ENCODE data around the gene EIF3I.

GRCh38 chr1:32219022-32219421 lies 3.2 kb upstream of the EIF3I start:
- TF ChIP-seq CEBPB (IDR thresholded peaks at IDR 0.05; ENCODE audit: borderline replicate concordance in 1 of 2, low read depth in 2 of 2, low read length in 2 of 2): no peak
- TF ChIP-seq, protein P1, sequence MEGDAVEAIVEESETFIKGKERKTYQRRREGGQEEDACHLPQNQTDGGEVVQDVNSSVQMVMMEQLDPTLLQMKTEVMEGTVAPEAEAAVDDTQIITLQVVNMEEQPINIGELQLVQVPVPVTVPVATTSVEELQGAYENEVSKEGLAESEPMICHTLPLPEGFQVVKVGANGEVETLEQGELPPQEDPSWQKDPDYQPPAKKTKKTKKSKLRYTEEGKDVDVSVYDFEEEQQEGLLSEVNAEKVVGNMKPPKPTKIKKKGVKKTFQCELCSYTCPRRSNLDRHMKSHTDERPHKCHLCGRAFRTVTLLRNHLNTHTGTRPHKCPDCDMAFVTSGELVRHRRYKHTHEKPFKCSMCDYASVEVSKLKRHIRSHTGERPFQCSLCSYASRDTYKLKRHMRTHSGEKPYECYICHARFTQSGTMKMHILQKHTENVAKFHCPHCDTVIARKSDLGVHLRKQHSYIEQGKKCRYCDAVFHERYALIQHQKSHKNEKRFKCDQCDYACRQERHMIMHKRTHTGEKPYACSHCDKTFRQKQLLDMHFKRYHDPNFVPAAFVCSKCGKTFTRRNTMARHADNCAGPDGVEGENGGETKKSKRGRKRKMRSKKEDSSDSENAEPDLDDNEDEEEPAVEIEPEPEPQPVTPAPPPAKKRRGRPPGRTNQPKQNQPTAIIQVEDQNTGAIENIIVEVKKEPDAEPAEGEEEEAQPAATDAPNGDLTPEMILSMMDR (IDR thresholded peaks at IDR 0.05 in 2 of 3, conservative IDR thresholded peaks at IDR 0.05 in 1 of 3; ENCODE audit: control insufficient read depth in 2 of 3, extremely low read depth in 1 of 3, insufficient read depth in 1 of 3, low read depth in 3 of 3, low read length in 3 of 3): no peak
- TF ChIP-seq JUNB (IDR thresholded peaks at IDR 0.05): no peak
- no peak for TF ChIP-seq SMARCA5 (IDR thresholded peaks at IDR 0.05)
- no peak for TF ChIP-seq EZH2 (IDR thresholded peaks at IDR 0.05; ENCODE audit: borderline replicate concordance, control insufficient read depth, low read depth, low read length)
- no peak for TF ChIP-seq CREB1 (IDR thresholded peaks at IDR 0.05; ENCODE audit: low read depth)
- no peak for TF ChIP-seq FOXK2 (IDR thresholded peaks at IDR 0.05)
- TF ChIP-seq POLR2AphosphoS5 (IDR thresholded peaks at IDR 0.05; ENCODE audit: low read length): no peak
- TF ChIP-seq POLR2A (IDR thresholded peaks at IDR 0.05; ENCODE audit: low read depth, low read length): no peak
- TF ChIP-seq YY1 (IDR thresholded peaks at IDR 0.05; ENCODE audit: low read depth, low read length): no peak
- TF ChIP-seq RELA (IDR thresholded peaks at IDR 0.05; ENCODE audit: borderline replicate concordance, partially characterized antibody): no peak
- TF ChIP-seq RAD21 (IDR thresholded peaks at IDR 0.05; ENCODE audit: insufficient read depth, low read depth, low read length): no peak

Data from GM12878 (cell line).